Activated CD8-positive, alpha-beta memory T cell treated with anti-CD3 and anti-CD28 coated beads for 24 hours (primary cell): ENCODE measurements around the gene C3orf20.

Experiments used
- DNase-seq: peaks from one replicate; pipeline ENCODE4 v3.0.0-alpha.2; 2020

The C3orf20 gene

DNA sequence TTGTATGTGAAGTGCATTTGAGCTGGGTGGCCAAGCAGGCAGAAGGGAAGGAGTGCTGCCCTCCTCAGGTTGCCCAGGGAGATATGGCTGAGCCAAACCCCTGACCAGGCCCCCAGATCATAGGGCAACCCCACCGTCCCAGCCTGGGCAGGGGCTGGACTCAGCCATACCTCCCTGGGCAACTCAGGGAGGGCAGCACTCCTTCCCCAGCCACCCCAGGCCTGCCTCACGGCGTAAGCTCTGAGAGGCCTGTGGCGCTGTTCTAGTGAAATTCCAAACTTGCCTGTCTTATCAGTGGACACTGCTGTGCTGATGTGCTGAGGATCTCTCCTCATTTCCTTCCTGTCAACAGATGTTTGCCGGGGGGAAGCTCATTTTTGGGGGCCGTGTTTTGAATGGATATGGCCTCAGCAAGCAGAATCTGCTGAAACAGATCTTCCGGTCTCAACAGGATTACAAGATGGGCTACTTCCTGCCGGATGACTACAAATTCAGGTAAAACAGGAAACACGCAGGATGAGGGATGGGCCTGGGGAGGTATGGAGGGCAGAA lies 86.3 kb downstream of the C3orf20 start:
- no peak for DNase-seq

DNA sequence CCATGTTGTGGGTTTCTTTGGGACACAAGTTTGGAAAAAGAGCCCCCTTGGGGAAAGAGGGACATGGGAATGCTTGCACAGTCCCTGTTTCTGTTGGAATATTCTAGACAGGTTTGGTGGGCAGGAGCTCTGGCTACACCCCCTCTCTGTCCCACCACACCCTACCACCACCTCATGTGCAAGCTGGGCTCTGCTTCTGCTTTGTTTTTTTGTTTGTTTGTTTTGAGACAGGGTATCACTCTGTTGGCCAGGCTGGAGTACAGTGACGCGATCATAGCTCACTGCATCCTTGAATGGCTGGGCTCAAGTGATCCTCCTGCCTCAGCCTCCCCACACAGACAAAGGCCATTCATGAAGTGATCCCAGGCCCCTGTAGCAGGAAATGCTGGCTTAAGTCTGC lies 86.9 kb downstream of the C3orf20 start:
- no peak for DNase-seq

- DNase-seq = no peak
Measured at GRCh38 chr3:14762701-14763100, 87.8 kb downstream of the C3orf20 start.

GRCh38 chr3:14764331-14765059 lies 89.6 kb downstream of the C3orf20 start:
- no peak for DNase-seq

GRCh38 chr3:14765060-14765400 lies 90.1 kb downstream of the C3orf20 start:
- DNase-seq = no peak

- no peak for DNase-seq
Measured at GRCh38 chr3:14765576-14766427, 90.9 kb downstream of the C3orf20 start.

- no peak for DNase-seq
Measured at GRCh38 chr3:14766428-14767244, 91.7 kb downstream of the C3orf20 start.

DNA sequence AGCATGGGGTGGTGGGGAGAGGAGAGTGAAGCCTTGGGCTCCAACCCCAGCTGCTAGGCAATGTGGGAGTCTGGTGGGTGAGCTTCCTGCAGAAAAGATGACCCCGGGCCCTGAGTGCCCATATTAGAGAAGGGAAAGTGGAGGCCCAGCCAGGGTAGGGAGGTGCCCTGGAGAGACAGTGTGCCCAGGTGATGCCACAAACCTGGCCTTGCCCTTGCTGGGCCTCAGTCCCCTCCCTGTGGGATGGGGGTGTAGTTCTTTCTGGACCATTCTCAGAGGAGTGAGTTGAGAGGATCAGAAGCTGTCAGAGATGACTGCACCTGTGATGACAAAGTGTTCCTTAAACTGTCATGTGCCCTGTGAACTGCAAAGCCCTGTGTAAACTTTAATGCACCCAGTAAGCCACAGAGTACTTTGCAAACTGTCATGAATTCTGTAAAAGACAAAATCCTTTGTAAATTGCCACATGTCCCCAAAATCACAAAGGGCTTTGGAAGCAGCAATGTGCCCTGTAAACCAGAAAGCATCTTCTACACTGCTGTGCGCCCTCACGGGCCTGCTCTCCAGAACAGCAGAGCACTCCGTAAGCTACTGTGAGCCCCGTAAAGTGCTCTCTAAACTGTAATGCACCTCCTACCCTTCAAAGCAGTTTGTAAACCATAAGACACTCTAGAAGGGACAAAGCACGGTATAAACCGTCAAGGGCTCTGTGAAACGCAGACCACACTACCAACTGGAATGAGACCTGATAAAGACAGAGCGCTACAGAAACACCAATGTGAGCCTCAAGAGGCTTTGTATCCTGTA lies 92.5 kb downstream of the C3orf20 start:
- DNase-seq = peak; percentile 21

DNA sequence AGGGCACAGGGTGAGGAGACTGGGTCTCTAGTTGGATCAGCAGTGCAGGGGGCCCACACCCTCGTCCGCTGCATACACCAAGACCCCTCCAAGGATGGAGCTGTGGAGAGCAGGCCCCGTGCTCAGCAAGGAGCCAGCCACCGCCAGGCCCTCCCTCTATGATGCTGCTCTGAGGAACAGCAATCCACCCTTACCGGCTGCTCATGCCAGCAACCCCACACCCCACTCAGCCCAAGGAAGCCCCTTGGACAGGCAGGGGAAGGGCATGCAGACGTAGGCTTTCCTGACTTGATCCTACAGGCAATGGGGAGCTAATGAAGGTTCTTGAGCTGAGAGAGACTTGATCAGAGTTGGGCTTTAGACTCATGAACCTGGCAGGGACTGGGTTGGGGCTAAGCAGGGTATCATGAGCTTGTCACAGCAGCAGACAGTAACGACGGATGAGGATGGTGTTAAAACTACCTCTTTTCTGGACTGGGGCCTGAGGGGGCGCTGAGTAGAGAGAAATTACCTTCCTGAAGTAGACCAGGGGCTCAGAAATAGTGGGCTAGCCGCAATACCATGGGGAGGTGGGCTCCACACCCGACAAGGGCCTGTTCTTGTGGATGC lies 93.3 kb downstream of the C3orf20 start:
- DNase-seq = peak; percentile 40

DNA sequence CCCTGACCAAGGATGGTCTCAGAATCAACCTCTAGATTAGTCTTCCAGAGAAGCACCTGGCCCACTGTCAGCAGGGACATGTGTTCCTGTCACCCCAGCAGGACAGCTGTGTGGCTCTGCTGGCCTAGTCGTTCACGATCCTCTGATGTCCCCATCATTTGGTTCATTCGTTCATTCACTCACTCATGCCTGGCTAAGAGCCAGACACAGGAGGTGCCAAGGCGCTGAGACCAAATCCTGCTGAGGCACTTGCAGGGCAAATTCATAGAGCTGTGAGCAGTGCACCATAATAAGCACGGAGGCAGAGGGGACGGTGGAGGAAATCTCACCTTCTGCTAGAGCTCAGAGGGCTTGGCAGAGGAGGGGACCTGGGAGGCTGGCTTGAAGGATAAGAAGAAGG lies 93.9 kb downstream of the C3orf20 start:
- peak; percentile 37 for DNase-seq

DNA sequence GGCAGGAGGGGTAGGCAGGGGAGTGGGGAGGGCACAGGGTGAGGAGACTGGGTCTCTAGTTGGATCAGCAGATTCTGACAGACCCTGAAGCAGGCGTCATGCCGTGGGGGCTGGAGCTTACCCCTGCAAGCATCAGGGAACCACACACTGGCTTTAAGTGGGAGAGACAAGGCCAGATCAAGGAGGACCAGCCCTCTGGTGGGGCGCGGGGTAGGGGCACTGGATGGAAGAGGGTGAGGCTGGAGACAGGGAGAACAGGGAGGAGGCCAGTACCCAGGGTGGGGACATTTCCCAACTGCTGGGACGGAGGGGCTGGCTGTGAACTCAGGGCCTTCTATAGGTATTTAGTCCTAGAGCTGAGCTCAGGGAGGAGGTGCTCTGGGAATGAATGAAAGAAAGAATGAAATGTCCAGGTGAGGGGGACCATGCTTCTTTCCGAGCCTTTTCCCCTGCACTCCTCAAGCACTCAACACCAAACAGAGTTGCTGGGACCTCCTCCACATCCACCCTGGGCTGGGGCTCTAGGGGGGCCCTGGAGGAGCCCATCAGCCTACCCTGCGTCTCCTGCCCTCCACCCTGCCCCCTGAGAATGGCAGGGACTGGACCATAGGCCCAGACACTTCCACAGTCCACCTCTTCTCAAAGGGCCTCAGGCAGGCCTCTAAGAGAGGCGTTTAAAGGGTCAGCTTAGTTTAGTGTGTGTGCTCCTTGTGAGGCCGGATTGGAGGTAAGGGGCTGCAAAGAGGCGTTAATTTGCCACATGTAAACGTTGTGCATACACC lies 94.8 kb downstream of the C3orf20 start:
- peak; percentile 32 for DNase-seq

GRCh38 chr3:14770591-14770990 lies 95.7 kb downstream of the C3orf20 start:
- no peak for DNase-seq

DNA sequence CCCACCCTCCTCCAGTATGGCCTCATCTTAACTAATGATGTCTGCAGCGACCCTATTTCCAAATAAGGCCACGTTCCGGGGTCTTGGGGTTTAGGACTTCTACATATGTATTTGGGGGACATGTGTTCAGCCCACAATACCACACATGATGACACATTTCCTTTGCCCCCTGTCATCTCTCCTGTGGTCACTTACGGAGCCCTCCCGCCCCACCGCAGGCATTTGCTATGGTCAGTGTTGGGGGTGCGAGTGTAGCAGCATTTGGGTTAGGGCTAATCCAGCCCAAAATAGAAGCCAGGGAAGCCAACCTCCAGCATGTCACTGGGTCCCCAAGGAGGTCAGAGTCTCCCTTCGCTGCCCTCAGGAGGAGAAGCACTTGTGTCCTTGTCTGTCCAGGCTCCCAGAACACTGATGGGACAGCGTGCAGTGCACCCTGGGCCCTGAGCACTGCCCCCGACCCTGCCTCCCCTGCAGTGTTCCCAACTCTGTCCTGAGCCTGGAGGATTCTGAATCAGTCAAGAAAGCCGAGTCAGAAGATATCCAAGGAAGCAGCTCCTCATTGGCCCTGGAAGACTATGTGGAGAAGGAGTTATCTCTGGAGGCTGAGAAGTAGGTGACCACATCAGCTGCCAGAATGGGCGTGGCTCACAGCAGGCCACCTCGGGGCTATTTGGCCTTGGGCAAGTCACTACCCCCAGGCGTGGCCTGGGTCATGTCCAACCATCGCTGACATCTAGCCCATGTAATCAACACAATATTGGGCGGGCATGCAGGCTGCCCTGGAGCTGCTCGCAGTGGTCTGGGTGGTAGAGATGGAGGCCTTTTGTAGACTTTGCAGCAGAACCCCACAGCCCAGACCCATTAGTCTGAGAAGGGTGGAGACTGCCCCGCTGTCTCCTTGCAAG lies 96.9 kb downstream of the C3orf20 start:
- DNase-seq = peak; percentile 41

- DNase-seq = peak; percentile 30
Measured at GRCh38 chr3:14772533-14773138, 97.7 kb downstream of the C3orf20 start.

DNA sequence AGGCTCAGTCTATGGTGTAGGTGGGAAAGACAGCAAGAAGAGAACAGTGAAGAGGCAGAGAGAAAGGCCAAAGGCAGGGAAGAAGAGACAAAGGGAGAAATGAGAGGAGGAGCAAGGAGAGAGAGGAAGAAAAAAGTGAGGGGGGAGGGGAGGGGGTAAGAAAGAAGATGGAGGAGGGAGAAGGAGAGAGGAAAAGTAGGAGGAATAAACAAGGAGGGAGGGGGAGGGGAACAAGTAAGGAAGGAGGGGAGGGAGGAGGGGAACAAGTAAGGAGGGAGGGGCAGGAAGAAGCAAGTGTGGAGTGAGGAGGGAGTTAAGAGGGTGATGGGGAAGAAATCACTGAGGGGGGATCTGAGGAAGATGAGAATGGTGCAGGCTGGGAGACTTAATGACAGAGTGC lies 98.3 kb downstream of the C3orf20 start:
- DNase-seq = no peak

DNA sequence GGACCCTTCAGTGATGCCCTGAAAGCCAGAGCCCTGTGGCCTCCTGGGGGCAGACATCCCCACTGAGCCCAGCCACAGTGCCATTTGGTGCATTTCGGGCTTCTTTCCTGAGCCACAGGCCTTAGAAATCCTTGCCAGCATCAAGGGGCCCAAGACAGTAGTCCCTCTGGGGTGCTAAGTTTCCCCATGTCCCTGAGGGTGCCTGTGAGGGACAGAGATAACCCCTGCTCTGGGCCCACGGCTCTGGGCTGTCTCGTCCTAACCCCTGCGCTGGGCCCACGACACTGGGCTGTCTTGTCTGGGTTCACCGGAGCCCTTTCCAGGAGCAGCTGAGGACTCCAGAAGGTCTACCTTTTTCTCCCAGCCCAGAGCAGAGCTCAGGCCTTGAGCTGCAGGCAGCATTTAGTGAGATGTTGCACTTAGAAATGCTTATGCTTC lies 98.8 kb downstream of the C3orf20 start:
- peak; percentile 33 for DNase-seq

DNA sequence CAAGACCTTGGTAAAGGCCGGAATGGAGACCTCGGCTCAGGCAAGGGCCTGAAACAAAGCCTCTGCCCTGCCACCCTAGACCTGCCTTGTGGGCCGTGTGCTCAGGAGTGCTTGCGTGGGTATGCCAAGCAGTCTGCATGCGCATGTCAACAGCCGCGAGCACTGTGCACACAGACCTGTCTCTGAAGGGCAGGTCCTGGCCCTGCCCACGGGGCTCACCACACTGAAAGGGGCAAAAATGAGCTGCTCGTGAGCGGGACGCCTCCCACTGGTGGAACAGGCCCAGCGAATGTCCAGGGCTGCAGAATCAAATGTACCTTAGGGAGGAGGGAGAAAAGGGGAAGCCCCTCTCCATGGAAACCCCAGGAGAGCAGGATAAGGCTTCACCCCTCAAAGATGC lies 99.5 kb downstream of the C3orf20 start:
- peak; percentile 41 for DNase-seq

DNA sequence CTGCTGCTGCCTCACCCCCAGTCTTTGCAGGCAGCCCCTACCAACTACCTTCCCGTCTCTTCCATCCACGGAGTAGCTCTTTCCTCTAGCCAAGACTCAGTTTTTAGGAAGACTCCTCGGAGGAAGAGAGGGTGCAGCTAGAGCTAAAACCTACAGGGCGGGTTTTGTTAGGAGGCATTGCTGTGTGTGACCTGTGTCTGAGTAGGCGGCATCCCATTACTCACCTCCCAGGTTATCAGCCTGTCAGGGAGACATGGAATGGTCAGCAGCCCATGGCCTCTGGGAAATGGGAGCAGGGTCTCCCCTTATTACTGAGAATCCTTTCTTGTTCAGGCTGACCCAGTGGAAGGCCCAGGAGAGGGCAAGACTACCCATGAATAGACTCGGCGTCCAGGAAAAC lies 100.1 kb downstream of the C3orf20 start:
- peak; percentile 13 for DNase-seq

DNA sequence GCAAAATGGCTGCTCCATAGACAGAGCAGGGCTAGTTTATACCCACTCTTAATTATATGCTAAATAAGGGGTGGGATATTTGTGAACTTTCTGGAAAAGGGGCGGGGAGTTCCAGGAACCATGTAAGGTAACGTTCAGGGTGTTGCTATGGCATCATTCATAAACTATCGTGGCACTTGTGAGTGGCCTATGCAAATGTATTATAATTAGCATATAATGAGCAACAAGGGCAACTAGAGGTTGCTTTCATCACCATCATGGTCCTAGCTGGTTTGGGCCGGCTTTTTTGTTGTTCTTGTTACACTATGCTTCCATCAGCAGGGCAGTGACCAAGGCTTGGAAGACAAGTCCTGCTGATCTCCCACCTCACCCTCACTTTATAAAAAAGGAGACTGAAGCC lies 100.6 kb downstream of the C3orf20 start:
- DNase-seq = no peak
